MM.1S (cell line): ENCODE results near the gene HLA-DQA1.
"Not testable (repeated sequence)": the region's sequence is repeated elsewhere in the genome, so short reads cannot be mapped to it uniquely, and the experiment has no call there.

Source experiments
- DNase-seq: peaks from one replicate; pipeline ENCODE4 v3.0.0-alpha.2; 2015
- H2AFZ ChIP-seq: fragments of 300-600 bp; sonication (generic); 2 replicates; pipeline ENCODE4 v1.6.0; 2016; ENCODE audit warnings: antibody characterized with exemption, low read length
- H3F3A ChIP-seq: fragments of 300-600 bp; sonication (generic); 2 replicates; pipeline ENCODE4 v1.6.1; 2016; ENCODE audit warnings: mild to moderate bottlenecking, antibody characterized with exemption, low read length, moderate library complexity, mixed read lengths; ENCODE audit not compliant: insufficient read depth
- H3K27ac ChIP-seq: fragments of 300-600 bp; sonication (generic); 2 replicates; pipeline ENCODE4 v1.5.1; 2016; ENCODE audit warnings: mild to moderate bottlenecking, low read length
- H3K27me3 ChIP-seq: fragments of 300-600 bp; sonication (generic); replicated peaks from 2 replicates; pipeline ENCODE4 v1.6.0; 2016; ENCODE audit warnings: low read length; ENCODE audit not compliant: insufficient read depth
- H3K36me3 ChIP-seq: fragments of 300-600 bp; sonication (generic); replicated peaks from 2 replicates; pipeline ENCODE4 v1.6.1; 2016; ENCODE audit warnings: mild to moderate bottlenecking, low read length, mixed read lengths; ENCODE audit not compliant: insufficient read depth
- H3K4me1 ChIP-seq: fragments of 300-600 bp; sonication (generic); 2 replicates; pipeline ENCODE4 v1.6.1; 2016; ENCODE audit warnings: low read length, mixed read lengths
- H3K4me2 ChIP-seq: fragments of 300-600 bp; sonication (generic); 2 replicates; pipeline ENCODE4 v1.6.0; 2016; ENCODE audit warnings: low read depth, low read length
- H3K4me3 ChIP-seq: fragments of 300-600 bp; sonication (generic); 2 replicates; pipeline ENCODE4 v1.5.1; 2016; ENCODE audit warnings: low read length, mixed read lengths
- H3K79me2 ChIP-seq: fragments of 300-600 bp; sonication (generic); 2 replicates; pipeline ENCODE4 v1.6.1; 2016; ENCODE audit warnings: mixed run types, low read length, mixed read lengths
- H3K9ac ChIP-seq: fragments of 300-600 bp; sonication (generic); 2 replicates; pipeline ENCODE4 v1.6.1; 2016; ENCODE audit warnings: low read length, mixed read lengths
- H3K9me2 ChIP-seq: fragments of 300-600 bp; sonication (generic); replicated peaks from 2 replicates; pipeline ENCODE4 v1.6.1; 2016; ENCODE audit warnings: mild to moderate bottlenecking, low read length, mixed read lengths; ENCODE audit not compliant: insufficient read depth
- H3K9me3 ChIP-seq: fragments of 300-600 bp; sonication (generic); replicated peaks from 2 replicates; pipeline ENCODE4 v1.6.1; 2016; ENCODE audit warnings: mild to moderate bottlenecking, low read length, mixed read lengths; ENCODE audit not compliant: insufficient read depth
- H4K20me1 ChIP-seq: fragments of 300-600 bp; sonication (generic); 2 replicates; pipeline ENCODE4 v1.6.1; 2016; ENCODE audit warnings: mild to moderate bottlenecking, low read length, moderate library complexity, mixed read lengths; ENCODE audit not compliant: insufficient read depth
- CTCF ChIP-seq: fragments of 300-600 bp; sonication (generic); IDR thresholded peaks from 2 replicates; pipeline ENCODE4 v1.5.1; 2016; ENCODE audit warnings: antibody characterized with exemption, low read length, mixed read lengths
- EZH2 ChIP-seq: fragments of 300-600 bp; sonication (generic); optimal IDR thresholded peaks from 2 replicates; pipeline ENCODE3; 2017; ENCODE audit warnings: low read depth, mild to moderate bottlenecking, antibody characterized with exemption, low read length, mixed read lengths
- EZH2phosphoT487 ChIP-seq: fragments of 300-600 bp; sonication (generic); IDR thresholded peaks from 2 replicates; pipeline ENCODE4 v1.6.1; 2018; ENCODE audit warnings: antibody characterized with exemption, low read length

The HLA-DQA1 gene

DNA sequence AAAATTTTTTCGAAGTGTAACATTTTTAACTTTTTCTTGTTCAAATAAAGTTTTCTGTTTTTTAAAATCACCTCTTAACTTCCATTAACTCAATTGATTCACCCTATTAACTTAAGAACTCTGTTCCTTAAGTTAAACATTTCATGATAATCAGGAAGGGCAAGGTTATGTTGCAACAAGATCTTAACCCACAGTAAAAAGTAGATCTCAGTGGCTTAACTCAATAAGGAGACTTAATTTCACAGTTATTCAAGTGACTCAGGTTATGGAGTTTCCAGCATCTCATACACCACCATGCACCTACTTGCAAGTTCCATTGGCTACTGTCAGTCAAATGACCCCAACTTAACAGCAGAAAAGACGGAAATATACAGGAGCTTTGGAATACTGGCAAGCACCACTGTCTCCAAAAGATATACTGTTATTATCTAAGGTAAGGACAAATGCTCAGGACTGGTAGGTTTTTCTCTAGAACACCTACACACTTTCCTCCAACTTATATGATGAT lies 18.1 kb downstream of the HLA-DQA1 start:
- H3K27ac ChIP-seq, result no peak overlapping the region
- no peaks in the 10 kb centered on the region for H3K9me3 ChIP-seq
- H3F3A ChIP-seq, result no peaks in the 10 kb centered on the region
- H3K4me3 ChIP-seq, result no peak overlapping the region
- no peak overlapping the region for H2AFZ ChIP-seq
- H3K9ac ChIP-seq, result no peak overlapping the region
- no peaks in the 10 kb centered on the region for H3K9me2 ChIP-seq
- no peak for DNase-seq
- no peak for TF ChIP-seq CTCF
- TF ChIP-seq EZH2, result no peak
- TF ChIP-seq EZH2phosphoT487, result no peak
- no peak overlapping the region for H3K4me2 ChIP-seq
- no peaks in the 10 kb centered on the region for H3K79me2 ChIP-seq
- no peaks in the 10 kb centered on the region for H4K20me1 ChIP-seq
- no peaks in the 10 kb centered on the region for H3K27me3 ChIP-seq
- no peaks in the 10 kb centered on the region for H3K36me3 ChIP-seq
- H3K4me1 ChIP-seq, result 0 out of 2 replicates have a peak, but pooled peaks cover 4% of the 10 kb centered on the region

DNA sequence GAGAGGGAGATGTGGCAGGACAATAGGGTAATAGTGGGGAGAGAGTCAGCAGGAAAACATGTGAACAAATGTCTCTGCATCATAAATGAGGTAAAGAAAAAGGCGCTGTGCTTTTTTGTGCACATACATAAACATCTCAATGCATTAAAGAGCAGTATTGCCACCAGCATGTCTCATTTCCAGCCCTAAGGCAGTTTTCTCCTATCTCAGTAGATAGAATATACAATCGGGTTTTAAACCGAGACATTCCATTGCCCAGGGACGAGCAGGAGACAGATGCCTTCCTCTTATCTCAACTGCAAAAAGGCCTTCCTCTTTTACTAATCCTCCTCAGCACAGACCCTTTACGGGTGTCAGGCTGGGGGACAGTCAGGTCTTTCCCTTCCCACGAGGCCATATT lies 20.1 kb downstream of the HLA-DQA1 start:
- H3K27me3 ChIP-seq, DNase-seq: not testable (repeated sequence)

DNA sequence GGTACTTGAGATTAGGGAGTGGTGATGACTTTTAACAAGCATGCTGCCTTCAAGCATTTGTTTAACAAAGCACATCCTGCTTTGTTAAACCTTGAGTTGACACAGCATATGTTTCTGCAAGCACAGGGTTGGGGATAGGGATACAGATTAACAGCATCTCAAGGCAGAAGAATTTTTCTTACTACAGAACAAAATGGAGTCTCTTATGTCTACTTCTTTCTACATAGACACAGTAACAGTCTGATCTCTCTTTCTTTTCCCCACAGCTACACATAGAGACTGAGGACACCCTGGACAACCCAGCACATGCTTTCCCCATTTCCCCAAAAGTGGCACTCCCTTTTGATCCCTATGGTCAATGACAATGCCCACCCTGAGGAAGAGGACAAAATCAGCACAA lies 20.6 kb downstream of the HLA-DQA1 start:
- not testable (repeated sequence) for H3K4me3 ChIP-seq, H3K9me3 ChIP-seq, H3K9ac ChIP-seq, H2AFZ ChIP-seq, H3K36me3 ChIP-seq, DNase-seq, H3K27ac ChIP-seq, H4K20me1 ChIP-seq, H3F3A ChIP-seq, H3K4me1 ChIP-seq, H3K79me2 ChIP-seq, H3K9me2 ChIP-seq, H3K4me2 ChIP-seq, H3K27me3 ChIP-seq

More for the DNA sequence above, 20.1 kb downstream of the HLA-DQA1 start:
- H3K36me3 ChIP-seq, H2AFZ ChIP-seq, H3F3A ChIP-seq, H3K9me3 ChIP-seq, H3K27ac ChIP-seq, H4K20me1 ChIP-seq, H3K79me2 ChIP-seq, H3K4me3 ChIP-seq, H3K9ac ChIP-seq, H3K4me1 ChIP-seq, H3K4me2 ChIP-seq, H3K9me2 ChIP-seq: not testable (repeated sequence)

- TF ChIP-seq CTCF, result no peak
- no peak for TF ChIP-seq EZH2phosphoT487
- TF ChIP-seq EZH2, result no peak
- Histone ChIP-seq H3K79me2 (no peaks in the 10 kb centered on the region), H3K27me3 (no peaks in the 10 kb centered on the region), H2AFZ (no peak overlapping the region), H3K27ac (no peak overlapping the region), H4K20me1 (no peaks in the 10 kb centered on the region), H3K36me3 (no peaks in the 10 kb centered on the region), H3F3A (no peaks in the 10 kb centered on the region), H3K9me2 (no peaks in the 10 kb centered on the region), H3K4me3 (no peak overlapping the region), H3K4me2 (no peak overlapping the region), H3K4me1 (0 out of 2 replicates have a peak, but pooled peaks cover 7% of the 10 kb centered on the region), H3K9me3 (no peaks in the 10 kb centered on the region), H3K9ac (no peak overlapping the region)
- no peak for DNase-seq
Observed at GRCh38 chr6:32658268-32658897, 21.2 kb downstream of the HLA-DQA1 start.
